PFSK-1 (cell line): ENCODE results near the gene DDX54.

Experiments used
- FOXP2 ChIP-seq: optimal IDR thresholded peaks from 2 replicates; pipeline ENCODE3; 2011; ENCODE audit warnings: borderline replicate concordance, control low read depth, inconsistent platforms; ENCODE audit not compliant: insufficient read depth; ENCODE audit errors: extremely low read length, extremely low read depth
- POLR2AphosphoS5 ChIP-seq: IDR thresholded peaks from 2 replicates; pipeline ENCODE4 v1.6.1; 2012; ENCODE audit warnings: low read depth, mild to moderate bottlenecking, control low read depth, low read length, moderate library complexity
- REST ChIP-seq, 2 experiments: IDR thresholded peaks; 2 replicates each; pipeline versions ENCODE4 v1.6.1 to v1.8.0; 2011 to 2012; ENCODE audit warnings: low read depth in 2 of 2, low read length in 2 of 2, control low read depth in 1 of 2, inconsistent platforms in 1 of 2, mild to moderate bottlenecking in 1 of 2, moderate library complexity in 1 of 2; ENCODE audit not compliant: insufficient read depth in 1 of 2
- SIN3A ChIP-seq: IDR thresholded peaks from 2 replicates; pipeline ENCODE4 v1.6.1; 2012; ENCODE audit warnings: mild to moderate bottlenecking, low read length, moderate library complexity, borderline replicate concordance; ENCODE audit not compliant: insufficient read depth
- TAF1 ChIP-seq: IDR thresholded peaks from 2 replicates; pipeline ENCODE4 v1.6.1; 2012; ENCODE audit warnings: low read length, control low read depth, borderline replicate concordance; ENCODE audit not compliant: insufficient read depth

The DDX54 gene

GRCh38 chr12:113232089-113232839, 47.0 kb upstream of the DDX54 start:
- TF ChIP-seq TAF1 = no peak
- no peak for TF ChIP-seq SIN3A
- no peak for TF ChIP-seq FOXP2
- no peak for TF ChIP-seq POLR2AphosphoS5
- no peak for TF ChIP-seq REST (IDR thresholded peaks at IDR 0.05; ENCODE audit: insufficient read depth in 1 of 2, low read depth in 2 of 2, low read length in 2 of 2)

- TF ChIP-seq TAF1 = no peak
- TF ChIP-seq FOXP2 = no peak
- TF ChIP-seq REST (IDR thresholded peaks at IDR 0.05; ENCODE audit: insufficient read depth in 1 of 2, low read depth in 2 of 2, low read length in 2 of 2) = no peak
- TF ChIP-seq POLR2AphosphoS5 = no peak
- no peak for TF ChIP-seq SIN3A
Measured at GRCh38 chr12:113231235-113232088, 46.2 kb upstream of the DDX54 start.

- TF ChIP-seq SIN3A (no peak), REST (IDR thresholded peaks at IDR 0.05; ENCODE audit: insufficient read depth in 1 of 2, low read depth in 2 of 2, low read length in 2 of 2) (no peak), POLR2AphosphoS5 (no peak), TAF1 (no peak), FOXP2 (no peak)
Measured at GRCh38 chr12:113230315-113231234, 45.3 kb upstream of the DDX54 start.

- TF ChIP-seq POLR2AphosphoS5 (no peak), TAF1 (no peak), SIN3A (no peak), REST (IDR thresholded peaks at IDR 0.05; ENCODE audit: insufficient read depth in 1 of 2, low read depth in 2 of 2, low read length in 2 of 2) (no peak), FOXP2 (no peak)
Measured at GRCh38 chr12:113228394-113229028, 43.2 kb upstream of the DDX54 start.
